Neural progenitor cell (in vitro differentiated cells): Measurements from ENCODE around the gene SCN7A. TPM values are rescaled to one million over a fixed set of nuclear protein-coding genes. Genes with fewer than 3 reads are reported as not detected.
A peak's percentile ranks its signal among the peaks of the same experiment; 100 is the strongest.

Experiments used
- DNase-seq: peaks from one replicate; pipeline ENCODE4 v3.0.0-alpha.2; 2016; ENCODE audit warnings: low spot score
- H2AFZ ChIP-seq: fragments of 200-600 bp; sonication (generic); replicated peaks from 2 replicates; pipeline ENCODE4 v1.6.1; 2016; ENCODE audit warnings: antibody characterized with exemption
- H3F3A ChIP-seq: fragments of 200-600 bp; sonication (generic); 2 replicates; pipeline ENCODE4 v1.6.1; 2016; ENCODE audit warnings: antibody characterized with exemption, low read depth
- H3K27ac ChIP-seq: fragments of 200-600 bp; sonication (generic); 2 replicates; pipeline ENCODE4 v1.5.1; 2016; ENCODE audit warnings: mild to moderate bottlenecking
- H3K27me3 ChIP-seq: fragments of 200-600 bp; sonication (generic); 2 replicates; pipeline ENCODE4 v1.6.1; 2016; ENCODE audit warnings: mild to moderate bottlenecking, moderate library complexity
- H3K36me3 ChIP-seq: fragments of 200-600 bp; sonication (generic); 2 replicates; pipeline ENCODE4 v1.5.1; 2016
- H3K4me1 ChIP-seq: fragments of 200-600 bp; sonication (generic); 2 replicates; pipeline ENCODE4 v1.6.1; 2016; ENCODE audit warnings: mixed run types
- H3K4me2 ChIP-seq: fragments of 200-600 bp; sonication (generic); 2 replicates; pipeline ENCODE4 v1.6.1; 2016
- H3K4me3 ChIP-seq: fragments of 200-600 bp; sonication (generic); 2 replicates; pipeline ENCODE4 v1.5.1; 2016
- H3K79me2 ChIP-seq: fragments of 200-600 bp; sonication (generic); 2 replicates; pipeline ENCODE4 v1.6.1; 2016; ENCODE audit warnings: low read depth
- H3K9ac ChIP-seq: fragments of 200-600 bp; sonication (generic); 2 replicates; pipeline ENCODE4 v1.6.1; 2016
- H3K9me3 ChIP-seq: fragments of 200-600 bp; sonication (generic); 2 replicates; pipeline ENCODE4 v1.5.1; 2016; ENCODE audit warnings: low read depth
- H4K20me1 ChIP-seq: fragments of 200-600 bp; sonication (generic); 2 replicates; pipeline ENCODE4 v1.6.1; 2016; ENCODE audit warnings: low read depth
- H3K27ac Mint-ChIP-seq: 3 replicates; pipeline ENCODE4 v1.8.0; 2021; ENCODE audit warnings: mixed read lengths
- H3K27me3 Mint-ChIP-seq: 2 replicates; pipeline ENCODE4 v1.8.0; 2022; ENCODE audit warnings: low read depth, mild to moderate bottlenecking, inconsistent platforms, moderate library complexity, mixed read lengths; ENCODE audit not compliant: insufficient read depth
- H3K36me3 Mint-ChIP-seq: 3 replicates; pipeline ENCODE4 v1.8.0; 2021; ENCODE audit warnings: mixed read lengths
- H3K4me1 Mint-ChIP-seq: 3 replicates; pipeline ENCODE4 v1.8.0; 2021; ENCODE audit warnings: mixed read lengths
- H3K4me3 Mint-ChIP-seq: 3 replicates; pipeline ENCODE4 v1.8.0; 2021; ENCODE audit warnings: mild to moderate bottlenecking, moderate library complexity, mixed read lengths
- H3K9me3 Mint-ChIP-seq: 3 replicates; pipeline ENCODE4 v1.8.0; 2020; ENCODE audit warnings: mixed read lengths
- EZH2 ChIP-seq: fragments of 200-600 bp; sonication (generic); IDR thresholded peaks from 2 replicates; pipeline ENCODE4 v1.6.1; 2017; ENCODE audit warnings: antibody characterized with exemption, mild to moderate bottlenecking, moderate library complexity
- EZH2phosphoT487 ChIP-seq: fragments of 200-600 bp; sonication (generic); IDR thresholded peaks from 2 replicates; pipeline ENCODE4 v1.6.1; 2017; ENCODE audit warnings: antibody characterized with exemption
- total RNA-seq: library from RNA; depleted of rRNA; stranded (reverse); fragments of >200 nt; gene quantifications from 2 replicates; pipeline ENCODE4 v1.2.3, GENCODE V29; 2015; ENCODE audit warnings: low replicate concordance
- TF ChIP-seq, protein P1 (sequence below): fragments of 200-600 bp; sonication (generic); IDR thresholded peaks from 2 replicates; pipeline ENCODE4 v1.5.1; 2017; ENCODE audit warnings: antibody characterized with exemption, mild to moderate bottlenecking

The SCN7A gene
- total RNA-seq, 1 donor from 2014 or later: 1.0 TPM

DNA sequence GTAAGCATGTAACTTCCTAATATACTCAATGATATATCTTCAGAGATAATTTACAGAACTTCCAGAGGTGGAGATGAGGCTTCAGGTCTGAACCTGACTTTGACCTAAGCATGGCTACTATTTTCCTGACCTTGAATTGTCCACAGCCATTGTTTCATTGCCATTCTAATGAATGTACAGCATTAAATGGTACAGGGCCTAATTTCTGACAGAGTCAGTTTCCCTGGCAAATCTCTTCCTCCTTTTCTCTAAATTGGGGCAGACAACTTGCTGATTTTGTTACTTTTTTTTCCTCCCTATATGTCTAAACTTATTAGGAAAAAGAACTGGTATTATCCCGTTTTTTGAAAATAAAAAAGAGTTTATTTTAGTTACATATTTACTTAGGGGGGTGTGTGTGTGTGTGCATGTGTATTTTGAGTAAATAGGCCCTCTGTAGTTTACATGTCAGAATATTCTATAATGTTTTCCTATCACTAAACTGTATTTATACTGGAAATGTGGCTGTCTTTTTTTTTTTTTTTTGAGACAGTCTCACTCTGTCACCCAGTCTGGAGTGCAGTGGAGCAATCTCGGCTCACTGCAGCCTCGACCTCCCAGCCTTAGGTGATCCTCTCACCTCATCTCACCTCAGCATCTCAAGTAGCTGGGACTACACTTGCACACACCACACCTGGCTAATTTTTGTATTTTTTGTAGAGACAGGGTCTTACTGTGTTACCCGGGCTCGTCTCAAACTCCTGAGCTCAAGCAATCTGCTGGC lies 75.0 kb downstream of the SCN7A start:
- no peak overlapping the region for H3K9ac ChIP-seq
- no peaks in the 10 kb centered on the region for H3K79me2 ChIP-seq
- no peak overlapping the region for H3K27ac Mint-ChIP-seq
- H3F3A ChIP-seq: no peaks in the 10 kb centered on the region
- no peaks in the 10 kb centered on the region for H3K27me3 ChIP-seq
- H3K4me2 ChIP-seq: no peak overlapping the region
- H3K36me3 Mint-ChIP-seq: no peaks in the 10 kb centered on the region
- no peaks in the 10 kb centered on the region for H3K9me3 Mint-ChIP-seq
- H3K4me3 ChIP-seq: no peak overlapping the region
- H3K27me3 Mint-ChIP-seq: no peaks in the 10 kb centered on the region
- H3K27ac ChIP-seq: no peak overlapping the region
- no peak overlapping the region for H2AFZ ChIP-seq
- no peaks in the 10 kb centered on the region for H3K36me3 ChIP-seq
- no peak for TF ChIP-seq EZH2phosphoT487
- no peak for TF ChIP-seq EZH2
- TF ChIP-seq, protein P1, sequence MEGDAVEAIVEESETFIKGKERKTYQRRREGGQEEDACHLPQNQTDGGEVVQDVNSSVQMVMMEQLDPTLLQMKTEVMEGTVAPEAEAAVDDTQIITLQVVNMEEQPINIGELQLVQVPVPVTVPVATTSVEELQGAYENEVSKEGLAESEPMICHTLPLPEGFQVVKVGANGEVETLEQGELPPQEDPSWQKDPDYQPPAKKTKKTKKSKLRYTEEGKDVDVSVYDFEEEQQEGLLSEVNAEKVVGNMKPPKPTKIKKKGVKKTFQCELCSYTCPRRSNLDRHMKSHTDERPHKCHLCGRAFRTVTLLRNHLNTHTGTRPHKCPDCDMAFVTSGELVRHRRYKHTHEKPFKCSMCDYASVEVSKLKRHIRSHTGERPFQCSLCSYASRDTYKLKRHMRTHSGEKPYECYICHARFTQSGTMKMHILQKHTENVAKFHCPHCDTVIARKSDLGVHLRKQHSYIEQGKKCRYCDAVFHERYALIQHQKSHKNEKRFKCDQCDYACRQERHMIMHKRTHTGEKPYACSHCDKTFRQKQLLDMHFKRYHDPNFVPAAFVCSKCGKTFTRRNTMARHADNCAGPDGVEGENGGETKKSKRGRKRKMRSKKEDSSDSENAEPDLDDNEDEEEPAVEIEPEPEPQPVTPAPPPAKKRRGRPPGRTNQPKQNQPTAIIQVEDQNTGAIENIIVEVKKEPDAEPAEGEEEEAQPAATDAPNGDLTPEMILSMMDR: no peak
- no peaks in the 10 kb centered on the region for H3K4me1 Mint-ChIP-seq
- H3K4me3 Mint-ChIP-seq: no peak overlapping the region
- no peaks in the 10 kb centered on the region for H4K20me1 ChIP-seq
- DNase-seq: no peak
- no peaks in the 10 kb centered on the region for H3K4me1 ChIP-seq
- no peaks in the 10 kb centered on the region for H3K9me3 ChIP-seq

DNA sequence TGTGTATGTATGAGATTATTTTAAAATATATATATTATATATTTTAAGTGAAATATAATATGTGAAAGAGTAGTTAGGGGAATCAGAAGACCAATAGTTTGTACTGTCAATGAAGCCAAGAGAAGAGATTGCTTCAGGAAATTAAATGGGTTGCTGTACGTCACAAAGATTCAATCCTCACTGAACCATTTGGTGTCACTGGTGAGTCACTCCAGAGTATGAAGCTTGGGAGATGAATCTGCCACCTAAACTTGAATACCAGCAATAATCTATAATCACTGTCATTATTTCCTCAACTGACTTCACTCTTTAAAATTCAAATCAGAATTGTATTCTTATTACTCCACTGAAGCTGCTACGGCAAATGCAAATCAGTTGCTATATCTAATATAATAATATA lies 76.4 kb downstream of the SCN7A start:
- no peak overlapping the region for H3K4me2 ChIP-seq
- H3K27ac ChIP-seq: no peak overlapping the region
- no peaks in the 10 kb centered on the region for H3K36me3 Mint-ChIP-seq
- no peaks in the 10 kb centered on the region for H3K4me1 Mint-ChIP-seq
- no peak overlapping the region for H3K27ac Mint-ChIP-seq
- no peaks in the 10 kb centered on the region for H3K27me3 Mint-ChIP-seq
- H3K9ac ChIP-seq: no peak overlapping the region
- peak; percentile 21 for DNase-seq
- no peaks in the 10 kb centered on the region for H3K4me1 ChIP-seq
- H3K36me3 ChIP-seq: no peaks in the 10 kb centered on the region
- TF ChIP-seq, protein P1: peak; percentile 39
- TF ChIP-seq EZH2: no peak
- no peaks in the 10 kb centered on the region for H3K27me3 ChIP-seq
- H3K4me3 Mint-ChIP-seq: no peak overlapping the region
- H3K4me3 ChIP-seq: no peak overlapping the region
- no peaks in the 10 kb centered on the region for H3K9me3 Mint-ChIP-seq
- no peaks in the 10 kb centered on the region for H3F3A ChIP-seq
- no peaks in the 10 kb centered on the region for H3K79me2 ChIP-seq
- H3K9me3 ChIP-seq: no peaks in the 10 kb centered on the region
- H2AFZ ChIP-seq: no peak overlapping the region
- no peaks in the 10 kb centered on the region for H4K20me1 ChIP-seq

DNA sequence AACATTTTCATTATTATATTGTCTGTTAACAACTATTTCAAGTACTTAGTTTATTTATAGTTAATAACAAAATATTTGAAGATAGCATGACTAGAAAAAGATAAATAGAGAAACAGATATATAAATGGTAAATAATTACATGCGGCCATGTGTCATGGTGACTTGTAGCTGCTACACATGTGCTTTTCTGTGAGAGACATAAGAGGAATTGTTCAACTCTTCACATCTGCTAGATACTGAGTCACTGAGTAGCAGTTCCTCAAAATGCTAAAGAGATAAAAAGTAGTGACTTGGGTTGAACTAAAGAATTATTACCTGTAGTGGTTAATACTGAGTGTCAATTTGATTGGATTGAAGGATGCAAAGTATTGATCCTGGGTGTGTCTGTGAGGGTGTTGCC lies 80.8 kb downstream of the SCN7A start:
- Mint-ChIP-seq H3K9me3 (no peaks in the 10 kb centered on the region), H3K27ac (no peak overlapping the region), H3K4me1 (peaks cover 2% of the 10 kb centered on the region), H3K36me3 (no peaks in the 10 kb centered on the region), H3K27me3 (no peaks in the 10 kb centered on the region), H3K4me3 (no peak overlapping the region)
- Histone ChIP-seq H3K79me2 (no peaks in the 10 kb centered on the region), H2AFZ (no peak overlapping the region), H3K9me3 (no peaks in the 10 kb centered on the region), H3K9ac (no peak overlapping the region), H3K27me3 (no peaks in the 10 kb centered on the region), H4K20me1 (no peaks in the 10 kb centered on the region), H3K36me3 (no peaks in the 10 kb centered on the region), H3K4me3 (no peak overlapping the region), H3F3A (no peaks in the 10 kb centered on the region), H3K27ac (no peak overlapping the region), H3K4me1 (no peaks in the 10 kb centered on the region), H3K4me2 (no peak overlapping the region)
- TF ChIP-seq EZH2 (no peak), EZH2phosphoT487 (no peak)
- TF ChIP-seq, protein P1: no peak
- DNase-seq: no peak
